H1 (cell line): ENCODE results near the gene ALG14. TPM values are rescaled to one million over a fixed set of nuclear protein-coding genes. Genes with fewer than 3 reads are reported as not detected.

ENCODE experiments used
- CTCF ChIA-PET: fragments of 300-600 bp; sonication (Branson Sonifier 250); formaldehyde crosslinking; loops from one replicate; lab custom pipeline; 2021; ENCODE audit not compliant: partially characterized antibody; lab: Charles Lee
- POLR2A ChIA-PET: fragments of 300-600 bp; sonication (Branson Sonifier 250); formaldehyde crosslinking; loops from one replicate; lab custom pipeline; 2021; ENCODE audit warnings: inconsistent platforms; ENCODE audit not compliant: partially characterized antibody; lab: Charles Lee
- DNase-seq, 2 experiments: peaks; one replicate each; pipeline versions ENCODE4 v3.0.0 to v3.0.0-alpha.2; 2010 to 2022; ENCODE audit warnings: low spot score in 2 of 2, low read depth in 1 of 2, mixed read lengths in 1 of 2
- FAIRE-seq: peaks from 2 replicates; lab custom pipeline; 2011; peaks lifted over from hg19 to GRCh38; lab: Jason Lieb, UNC
- H2AFZ ChIP-seq: 2 replicates; pipeline ENCODE4 v1.8.1; 2012; ENCODE audit warnings: low read length, inconsistent platforms
- H2AK5ac ChIP-seq: 2 replicates; pipeline ENCODE4 v1.6.1; 2013; ENCODE audit warnings: low read depth, low read length
- H2BK120ac ChIP-seq: replicated peaks from 2 replicates; pipeline ENCODE3; 2013; ENCODE audit warnings: low read depth, low read length, inconsistent platforms
- H2BK12ac ChIP-seq: 2 replicates; pipeline ENCODE4 v1.6.1; 2013; ENCODE audit warnings: low read depth, low read length
- H2BK15ac ChIP-seq: 2 replicates; pipeline ENCODE4 v1.6.1; 2013; ENCODE audit warnings: low read length
- H2BK20ac ChIP-seq: 2 replicates; pipeline ENCODE4 v1.6.1; 2013; ENCODE audit warnings: low read length
- H2BK5ac ChIP-seq: 2 replicates; pipeline ENCODE4 v1.6.1; 2013; ENCODE audit warnings: low read depth, low read length
- H3K14ac ChIP-seq: 2 replicates; pipeline ENCODE4 v1.6.1; 2013; ENCODE audit warnings: inconsistent platforms; ENCODE audit not compliant: insufficient read length
- H3K18ac ChIP-seq: 2 replicates; pipeline ENCODE4 v1.6.1; 2013; ENCODE audit warnings: low read length; ENCODE audit errors: extremely low read depth
- H3K23ac ChIP-seq: 2 replicates; pipeline ENCODE4 v1.6.1; 2013; ENCODE audit warnings: inconsistent platforms; ENCODE audit not compliant: insufficient read length
- H3K23me2 ChIP-seq: 2 replicates; pipeline ENCODE4 v1.6.1; 2013; ENCODE audit warnings: low read depth, low read length
- H3K27ac ChIP-seq: 2 replicates; pipeline ENCODE4 v1.6.1; 2011; ENCODE audit warnings: low read depth, low read length, inconsistent platforms
- H3K27me3 ChIP-seq, 4 experiments: replicated peaks in 1 of 4; 1 replicate in 1 of 4; 2 replicates in 3 of 4; pipeline versions ENCODE4 v1.6.1 to v1.8.1; 2011 to 2013; ENCODE audit warnings: low read length in 3 of 4, mild to moderate bottlenecking in 3 of 4, inconsistent platforms in 2 of 4, mixed read lengths in 2 of 4, moderate library complexity in 1 of 4; ENCODE audit not compliant: control insufficient read depth in 3 of 4, insufficient read depth in 3 of 4; ENCODE audit errors: extremely low read depth in 1 of 4
- H3K36me3 ChIP-seq, 4 experiments: 2 replicates each; pipeline versions ENCODE4 v1.6.1 to v1.8.1; 2011 to 2013; ENCODE audit warnings: mild to moderate bottlenecking in 4 of 4, low read length in 3 of 4, moderate library complexity in 2 of 4, control low read depth in 1 of 4, inconsistent platforms in 1 of 4; ENCODE audit not compliant: insufficient read depth in 4 of 4, control insufficient read depth in 2 of 4
- H3K4ac ChIP-seq: replicated peaks from 2 replicates; pipeline ENCODE3; 2013; ENCODE audit warnings: low read length, low read depth, mixed read lengths, inconsistent platforms; ENCODE audit not compliant: insufficient read length
- H3K4me1 ChIP-seq, 4 experiments: replicated peaks in 1 of 4; 1 replicate in 1 of 4; 2 replicates in 3 of 4; pipeline versions ENCODE4 v1.6.1 to v1.8.1; 2011 to 2013; ENCODE audit warnings: low read length in 3 of 4, inconsistent platforms in 2 of 4, mixed read lengths in 1 of 4; ENCODE audit not compliant: insufficient read depth in 4 of 4, control insufficient read depth in 3 of 4
- H3K4me2 ChIP-seq, 2 experiments: 2 replicates each; pipeline versions ENCODE4 v1.6.1 to v1.8.1; 2011 to 2013; ENCODE audit warnings: low read depth in 2 of 2, low read length in 2 of 2, control low read depth in 1 of 2, inconsistent platforms in 1 of 2, mild to moderate bottlenecking in 1 of 2; ENCODE audit not compliant: insufficient read depth in 1 of 2
- H3K4me3 ChIP-seq, 4 experiments: fragments of 200-600, 300-600 bp in 1 of 4; sonication (generic), shearing (Covaris generic), sonication (Bioruptor Twin) in 1 of 4; 2 replicates each; pipeline versions ENCODE4 v1.5.1 to v1.8.1; 2011 to 2016; ENCODE audit warnings: low read length in 4 of 4, low read depth in 3 of 4, control low read depth in 2 of 4, inconsistent platforms in 2 of 4, mild to moderate bottlenecking in 2 of 4, mixed read lengths in 1 of 4, moderate library complexity in 1 of 4; ENCODE audit not compliant: insufficient read depth in 2 of 4; ENCODE audit errors: extremely low read depth in 1 of 4
- H3K56ac ChIP-seq: replicated peaks from 2 replicates; pipeline ENCODE3; 2013; ENCODE audit warnings: low read depth, mild to moderate bottlenecking, mixed read lengths, low read length, inconsistent platforms; ENCODE audit not compliant: insufficient read length
- H3K79me1 ChIP-seq: 2 replicates; pipeline ENCODE4 v1.6.1; 2013; ENCODE audit warnings: low read depth, low read length, control low read depth
- H3K79me2 ChIP-seq, 2 experiments: 2 replicates each; pipeline versions ENCODE4 v1.6.1 to v1.8.1; 2012 to 2013; ENCODE audit warnings: low read length in 2 of 2, mild to moderate bottlenecking in 2 of 2, inconsistent platforms in 1 of 2; ENCODE audit not compliant: insufficient read depth in 2 of 2, control insufficient read depth in 1 of 2
- H3K9ac ChIP-seq, 4 experiments: replicated peaks in 1 of 4; 1 replicate in 1 of 4; 2 replicates in 3 of 4; pipeline versions ENCODE4 v1.6.1 to v1.8.1; 2011 to 2013; ENCODE audit warnings: low read depth in 3 of 4, low read length in 3 of 4, control low read depth in 2 of 4, mild to moderate bottlenecking in 2 of 4, moderate library complexity in 2 of 4, inconsistent platforms in 1 of 4; ENCODE audit errors: extremely low read depth in 1 of 4
- H3K9me3 ChIP-seq, 2 experiments: 2 replicates each; pipeline versions ENCODE4 v1.6.1 to v1.8.1; 2012 to 2013; ENCODE audit warnings: mild to moderate bottlenecking in 2 of 2, moderate library complexity in 2 of 2, control low read depth in 1 of 2, inconsistent platforms in 1 of 2, low read depth in 1 of 2, low read length in 1 of 2, mixed read lengths in 1 of 2; ENCODE audit not compliant: insufficient read depth in 2 of 2
- H4K20me1 ChIP-seq, 2 experiments: replicated peaks in 1 of 2; 2 replicates each; pipeline versions ENCODE3 to v1.8.1; 2011 to 2013; ENCODE audit warnings: inconsistent platforms in 2 of 2, low read length in 2 of 2, mild to moderate bottlenecking in 1 of 2; ENCODE audit not compliant: insufficient read depth in 2 of 2, control insufficient read depth in 1 of 2
- H4K5ac ChIP-seq: 2 replicates; pipeline ENCODE4 v1.6.1; 2013; ENCODE audit warnings: low read length, low read depth, mixed read lengths, inconsistent platforms; ENCODE audit not compliant: insufficient read length
- H4K8ac ChIP-seq: 2 replicates; pipeline ENCODE4 v1.8.0; 2013; ENCODE audit warnings: mild to moderate bottlenecking, moderate library complexity, low read length, inconsistent platforms; ENCODE audit not compliant: insufficient read depth; ENCODE audit errors: extremely low read depth
- H4K91ac ChIP-seq: replicated peaks from 2 replicates; pipeline ENCODE3; 2013; ENCODE audit warnings: low read length, mixed read lengths, inconsistent platforms; ENCODE audit not compliant: insufficient read length
- BCL11A ChIP-seq, 2 experiments: IDR thresholded peaks; one replicate each; pipeline ENCODE4 v1.6.1; 2011; ENCODE audit warnings: low read depth in 2 of 2, low read length in 2 of 2, mild to moderate bottlenecking in 2 of 2
- POU5F1 ChIP-seq: IDR thresholded peaks from 2 replicates; pipeline ENCODE4 v1.6.1; 2011; ENCODE audit warnings: low read depth, mild to moderate bottlenecking, low read length, moderate library complexity
- WGBS, 2 experiments: shearing (Covaris generic) in 1 of 2; methylation state at CpG; one replicate each; pipeline versions ENCODE4 v1.1.6 to v1.1.7; 2013 to 2015; ENCODE audit warnings: low lambda C conversion rate in 2 of 2, mixed read lengths in 2 of 2, inconsistent platforms in 1 of 2, low coverage in 1 of 2, missing lambda C conversion rate in 1 of 2; ENCODE audit not compliant: insufficient replicate concordance in 2 of 2, insufficient coverage in 1 of 2, insufficient read length in 1 of 2; ENCODE audit errors: extremely low coverage in 1 of 2, missing lambda C conversion rate in 1 of 2; 5-methylcytosine and 5-hydroxymethylcytosine counted together
- polyA plus RNA-seq, 7 experiments: library from polyadenylated mRNA; depleted of rRNA in 3 of 7; stranded (reverse) in 5 of 7; unstranded in 2 of 7; fragments of >200 nt in 5 of 7; fragments of 200-250 nt in 2 of 7; gene quantifications; 1 replicate in 5 of 7; 2 replicates in 1 of 7; 4 replicates in 1 of 7; pipeline versions ENCODE4 v1.2.1 to v1.2.3, GENCODE V29; 2011 to 2013; ENCODE audit warnings: missing spikeins in 2 of 7, mixed read lengths in 2 of 7
- total RNA-seq: library from RNA; stranded (reverse); fragmentation: NEBNext Ultra II Directional; extraction: Animal tissue kit (Norgen Biotek cat#: 25700); gene quantifications from 2 replicates; pipeline ENCODE4 v1.2.1, GENCODE V29; 2021
- TF ChIP-seq, protein P1 (sequence below): IDR thresholded peaks from 2 replicates; pipeline ENCODE4 v1.6.1; 2012; ENCODE audit warnings: inconsistent platforms

The ALG14 gene
- total and polyA plus RNA-seq, 2 of the 8 experiments (the other 6 are each of a cell fraction or from before 2014, with no cell fraction given): 0.95 to 1.3 TPM

DNA sequence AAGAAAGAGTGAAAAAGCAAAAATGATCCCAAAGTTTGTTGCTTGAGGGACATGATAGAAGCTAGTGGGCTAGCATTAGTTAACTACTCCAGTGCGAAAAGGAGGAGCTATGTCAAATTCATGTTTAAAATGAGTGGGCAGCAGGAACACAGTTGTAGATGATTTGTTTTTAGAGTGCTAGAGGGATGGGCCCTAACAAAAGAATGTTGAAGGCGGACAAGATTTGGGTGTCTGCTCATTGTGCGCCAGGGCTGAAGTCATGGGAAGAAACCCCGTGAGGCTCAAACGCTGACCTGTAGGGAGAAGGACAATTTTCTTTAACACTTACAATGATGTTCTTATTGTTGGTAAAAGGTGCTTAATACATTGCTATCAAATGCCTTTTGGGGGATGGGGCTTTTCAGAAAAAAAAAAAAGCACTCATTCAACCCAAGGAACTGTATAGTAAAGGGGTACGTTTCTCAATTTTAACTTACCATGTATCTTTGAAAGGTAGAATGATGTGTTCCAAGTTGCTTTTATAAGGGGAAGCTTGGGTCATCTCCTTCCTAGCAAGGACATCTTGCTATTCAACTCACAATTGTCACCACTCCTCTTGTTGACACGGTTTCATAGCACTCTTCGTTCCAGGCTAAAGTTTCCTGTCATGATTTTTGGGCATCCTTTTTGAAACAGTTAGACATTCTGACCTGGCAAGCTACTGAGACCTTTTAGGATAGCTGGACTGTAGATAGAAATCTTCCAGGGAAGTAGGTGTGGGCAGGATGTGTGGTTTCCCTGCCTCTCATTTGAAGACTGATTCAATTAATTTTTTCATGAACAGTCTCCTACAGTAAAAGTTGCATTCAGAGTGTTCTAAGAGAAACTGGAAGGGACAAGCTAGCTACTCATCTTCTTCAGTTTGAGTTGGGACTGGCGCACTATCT, 92.8 kb downstream of the ALG14 start:
- Histone ChIP-seq H3K18ac (no peak overlapping the region), H4K91ac (no peak overlapping the region), H3K23ac (no peak overlapping the region), H2AFZ (no peak overlapping the region), H3K14ac (no peak overlapping the region), H3K4me3 (no peak overlapping the region), H3K36me3 (no peaks in the 10 kb centered on the region), H2BK120ac (no peak overlapping the region), H4K20me1 (no peaks in the 10 kb centered on the region), H2BK5ac (no peak overlapping the region), H3K56ac (no peak overlapping the region), H2AK5ac (no peak overlapping the region), H3K4ac (no peak overlapping the region), H3K23me2 (no peaks in the 10 kb centered on the region), H2BK15ac (no peak overlapping the region), H3K79me2 (no peaks in the 10 kb centered on the region), H4K8ac (no peak overlapping the region), H2BK12ac (no peak overlapping the region), H3K27ac (no peak overlapping the region), H3K9ac (no peak overlapping the region), H3K27me3 (no peaks in the 10 kb centered on the region), H3K9me3 (no peaks in the 10 kb centered on the region), H3K79me1 (no peaks in the 10 kb centered on the region), H2BK20ac (no peak overlapping the region), H3K4me2 (no peak overlapping the region), H3K4me1 (no peaks in the 10 kb centered on the region), H4K5ac (no peak overlapping the region)
- CTCF ChIA-PET: interaction anchor here (0.6 to 2.1 kb wide), 4 partner anchors 14 to 125 kb away, joined by 3 to 8 read pairs (median 4); no protein-coding TSS in a partner anchor
- no peak for TF ChIP-seq POU5F1
- TF ChIP-seq, protein P1, sequence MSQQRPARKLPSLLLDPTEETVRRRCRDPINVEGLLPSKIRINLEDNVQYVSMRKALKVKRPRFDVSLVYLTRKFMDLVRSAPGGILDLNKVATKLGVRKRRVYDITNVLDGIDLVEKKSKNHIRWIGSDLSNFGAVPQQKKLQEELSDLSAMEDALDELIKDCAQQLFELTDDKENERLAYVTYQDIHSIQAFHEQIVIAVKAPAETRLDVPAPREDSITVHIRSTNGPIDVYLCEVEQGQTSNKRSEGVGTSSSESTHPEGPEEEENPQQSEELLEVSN: no peak
- no peak for TF ChIP-seq BCL11A (IDR thresholded peaks at IDR 0.05; ENCODE audit: low read depth in 2 of 2, low read length in 2 of 2)
- 86% methylated on average over 9 of the region's 9 CpGs; no CpG with 5 or more reads in 1 of the 2 experiments for WGBS, 2 experiments
- no peak for DNase-seq
- POLR2A ChIA-PET: interaction anchor here (0.6 kb wide), 1 partner anchor 83 kb away, joined by 3 read pairs; no protein-coding TSS in a partner anchor
- FAIRE-seq: no peak
